MM.1S (cell line): Measurements from ENCODE around the gene SLC37A1.

Experiments
- DNase-seq: peaks from one replicate; pipeline ENCODE4 v3.0.0-alpha.2; 2015
- H2AFZ ChIP-seq: fragments of 300-600 bp; sonication (generic); 2 replicates; pipeline ENCODE4 v1.6.0; 2016; ENCODE audit warnings: antibody characterized with exemption, low read length
- H3F3A ChIP-seq: fragments of 300-600 bp; sonication (generic); 2 replicates; pipeline ENCODE4 v1.6.1; 2016; ENCODE audit warnings: mild to moderate bottlenecking, antibody characterized with exemption, low read length, moderate library complexity, mixed read lengths; ENCODE audit not compliant: insufficient read depth
- H3K27ac ChIP-seq: fragments of 300-600 bp; sonication (generic); 2 replicates; pipeline ENCODE4 v1.5.1; 2016; ENCODE audit warnings: mild to moderate bottlenecking, low read length
- H3K27me3 ChIP-seq: fragments of 300-600 bp; sonication (generic); replicated peaks from 2 replicates; pipeline ENCODE4 v1.6.0; 2016; ENCODE audit warnings: low read length; ENCODE audit not compliant: insufficient read depth
- H3K36me3 ChIP-seq: fragments of 300-600 bp; sonication (generic); replicated peaks from 2 replicates; pipeline ENCODE4 v1.6.1; 2016; ENCODE audit warnings: mild to moderate bottlenecking, low read length, mixed read lengths; ENCODE audit not compliant: insufficient read depth
- H3K4me1 ChIP-seq: fragments of 300-600 bp; sonication (generic); 2 replicates; pipeline ENCODE4 v1.6.1; 2016; ENCODE audit warnings: low read length, mixed read lengths
- H3K4me2 ChIP-seq: fragments of 300-600 bp; sonication (generic); 2 replicates; pipeline ENCODE4 v1.6.0; 2016; ENCODE audit warnings: low read depth, low read length
- H3K4me3 ChIP-seq: fragments of 300-600 bp; sonication (generic); 2 replicates; pipeline ENCODE4 v1.5.1; 2016; ENCODE audit warnings: low read length, mixed read lengths
- H3K79me2 ChIP-seq: fragments of 300-600 bp; sonication (generic); 2 replicates; pipeline ENCODE4 v1.6.1; 2016; ENCODE audit warnings: mixed run types, low read length, mixed read lengths
- H3K9ac ChIP-seq: fragments of 300-600 bp; sonication (generic); 2 replicates; pipeline ENCODE4 v1.6.1; 2016; ENCODE audit warnings: low read length, mixed read lengths
- H3K9me2 ChIP-seq: fragments of 300-600 bp; sonication (generic); replicated peaks from 2 replicates; pipeline ENCODE4 v1.6.1; 2016; ENCODE audit warnings: mild to moderate bottlenecking, low read length, mixed read lengths; ENCODE audit not compliant: insufficient read depth
- H3K9me3 ChIP-seq: fragments of 300-600 bp; sonication (generic); replicated peaks from 2 replicates; pipeline ENCODE4 v1.6.1; 2016; ENCODE audit warnings: mild to moderate bottlenecking, low read length, mixed read lengths; ENCODE audit not compliant: insufficient read depth
- H4K20me1 ChIP-seq: fragments of 300-600 bp; sonication (generic); 2 replicates; pipeline ENCODE4 v1.6.1; 2016; ENCODE audit warnings: mild to moderate bottlenecking, low read length, moderate library complexity, mixed read lengths; ENCODE audit not compliant: insufficient read depth
- CTCF ChIP-seq: fragments of 300-600 bp; sonication (generic); IDR thresholded peaks from 2 replicates; pipeline ENCODE4 v1.5.1; 2016; ENCODE audit warnings: antibody characterized with exemption, low read length, mixed read lengths
- EZH2 ChIP-seq: fragments of 300-600 bp; sonication (generic); optimal IDR thresholded peaks from 2 replicates; pipeline ENCODE3; 2017; ENCODE audit warnings: low read depth, mild to moderate bottlenecking, antibody characterized with exemption, low read length, mixed read lengths
- EZH2phosphoT487 ChIP-seq: fragments of 300-600 bp; sonication (generic); IDR thresholded peaks from 2 replicates; pipeline ENCODE4 v1.6.1; 2018; ENCODE audit warnings: antibody characterized with exemption, low read length

Gene SLC37A1

GRCh38 chr21:42533306-42533962 lies 19.8 kb downstream of the SLC37A1 start:
- H3K4me3 ChIP-seq: no peak overlapping the region
- no peaks in the 10 kb centered on the region for H4K20me1 ChIP-seq
- H3K27me3 ChIP-seq: peaks cover 72% of the 10 kb centered on the region
- H3K36me3 ChIP-seq: no peaks in the 10 kb centered on the region
- no peak for DNase-seq
- no peaks in the 10 kb centered on the region for H3K9me3 ChIP-seq
- H3K9me2 ChIP-seq: no peaks in the 10 kb centered on the region
- TF ChIP-seq CTCF: no peak
- no peak for TF ChIP-seq EZH2phosphoT487
- no peak for TF ChIP-seq EZH2
- no peak overlapping the region for H3K27ac ChIP-seq
- H3K9ac ChIP-seq: no peak overlapping the region
- no peak overlapping the region for H3K4me2 ChIP-seq
- peaks cover 6% of the 10 kb centered on the region for H3F3A ChIP-seq
- H2AFZ ChIP-seq: no peak overlapping the region
- H3K4me1 ChIP-seq: peaks cover 5% of the 10 kb centered on the region; the same call in 1 of the 2 replicates
- no peaks in the 10 kb centered on the region for H3K79me2 ChIP-seq

GRCh38 chr21:42533963-42534355 lies 20.3 kb downstream of the SLC37A1 start:
- Histone ChIP-seq H3K9me2 (no peaks in the 10 kb centered on the region), H3K9me3 (no peaks in the 10 kb centered on the region), H2AFZ (no peak overlapping the region), H3K4me3 (no peak overlapping the region), H3K27me3 (peaks cover 77% of the 10 kb centered on the region), H3K27ac (no peak overlapping the region), H3K9ac (no peak overlapping the region), H3K4me1 (peaks cover under 1% of the 10 kb centered on the region; the same call in 1 of the 2 replicates), H4K20me1 (no peaks in the 10 kb centered on the region), H3K36me3 (no peaks in the 10 kb centered on the region), H3F3A (0 out of 2 replicates have a peak, but pooled peaks cover under 1% of the 10 kb centered on the region), H3K4me2 (no peak overlapping the region), H3K79me2 (no peaks in the 10 kb centered on the region)
- TF ChIP-seq EZH2phosphoT487 (no peak), CTCF (no peak), EZH2 (no peak)
- DNase-seq: no peak

- Histone ChIP-seq H2AFZ (no peak overlapping the region), H3K9me2 (no peaks in the 10 kb centered on the region), H4K20me1 (no peaks in the 10 kb centered on the region), H3K9me3 (no peaks in the 10 kb centered on the region), H3K36me3 (no peaks in the 10 kb centered on the region), H3K27ac (no peak overlapping the region), H3F3A (no peaks in the 10 kb centered on the region), H3K4me1 (no peaks in the 10 kb centered on the region), H3K79me2 (no peaks in the 10 kb centered on the region), H3K27me3 (peaks cover 81% of the 10 kb centered on the region), H3K4me2 (no peak overlapping the region), H3K4me3 (no peak overlapping the region), H3K9ac (no peak overlapping the region)
- DNase-seq: no peak
- TF ChIP-seq EZH2: no peak
- no peak for TF ChIP-seq CTCF
- no peak for TF ChIP-seq EZH2phosphoT487
Measured at GRCh38 chr21:42534421-42535378, 21.0 kb downstream of the SLC37A1 start.
